ENCODE data around the gene HNF4A. TPM values are rescaled to one million over a fixed set of nuclear protein-coding genes. Genes with fewer than 3 reads are reported as not detected.

HNF4A gene
- polyA plus RNA-seq, 1 of the 3 experiments (the other 2 are of a cell fraction) = not detected

GRCh38 chr20:44436393-44436792, 80.9 kb downstream of the HNF4A start:
- WGBS (ENCODE audit: low lambda C conversion rate) = 66% methylated on average over 12 of the region's 12 CpGs
- peaks cover 0 to 2% of the 10 kb centered on the region in 2 experiments; a peak in 1 of 4 replicates for H3K4me1 ChIP-seq (ENCODE audit: control insufficient read depth in 1 of 2, insufficient read depth in 2 of 2, low read depth in 1 of 2, low read length in 1 of 2)
- H3K27me3 ChIP-seq (ENCODE audit: insufficient read depth) = no peaks in the 10 kb centered on the region; the same call in 1 of the 2 replicates
- ChIA-PET CTCF (interaction anchor here (1.0 to 1.7 kb wide), 2 partner anchors 17 to 52 kb away, joined by 3 to 5 read pairs; no protein-coding TSS in a partner anchor), POLR2A (no interaction called here)
- H3K9me2 ChIP-seq = no peaks in the 10 kb centered on the region
- H3F3A ChIP-seq (replicated peaks; ENCODE audit: insufficient read depth) = no peaks in the 10 kb centered on the region
- H3K27ac ChIP-seq (ENCODE audit: low read depth in 2 of 2, low read length in 1 of 2) = no peak overlapping the region
- no peak overlapping the region for H3K9ac ChIP-seq
- TF ChIP-seq EP300 (IDR thresholded peaks at IDR 0.05; ENCODE audit: borderline replicate concordance in 1 of 2, low read depth in 1 of 2, low read length in 1 of 2) (no peak), TEAD4 (IDR thresholded peaks at IDR 0.05; ENCODE audit: borderline replicate concordance, insufficient read depth) (no peak), MXI1 (IDR thresholded peaks at IDR 0.05; ENCODE audit: low read depth, low read length) (no peak), JUND (IDR thresholded peaks at IDR 0.05) (no peak)
- H3K4me3 ChIP-seq (ENCODE audit: low read depth in 2 of 2, low read length in 1 of 2) = no peak overlapping the region
- no peaks in the 10 kb centered on the region for H3K79me2 ChIP-seq (ENCODE audit: insufficient read depth)
- no peaks in the 10 kb centered on the region for H3K36me3 ChIP-seq (replicated peaks in 1 of 2; ENCODE audit: control insufficient read depth in 1 of 2, insufficient read depth in 2 of 2, low read length in 1 of 2)
- no peaks in the 10 kb centered on the region for H3K9me3 ChIP-seq
- no peaks in the 10 kb centered on the region for H4K20me1 ChIP-seq (ENCODE audit: insufficient read depth)
- no peak overlapping the region for H3K4me2 ChIP-seq
- no peak for DNase-seq
- no peak overlapping the region for H2AFZ ChIP-seq (ENCODE audit: low read depth)

GRCh38 chr20:44437497-44437896, 82.0 kb downstream of the HNF4A start:
- no peaks in the 10 kb centered on the region for H3K79me2 ChIP-seq (ENCODE audit: insufficient read depth)
- no peak overlapping the region for H3K9ac ChIP-seq
- CTCF ChIA-PET = no interaction called here
- WGBS (ENCODE audit: low lambda C conversion rate) = 92% methylated on average over 5 of the region's 5 CpGs
- H3K27me3 ChIP-seq (ENCODE audit: insufficient read depth) = no peaks in the 10 kb centered on the region; the same call in 1 of the 2 replicates
- H3K9me3 ChIP-seq = no peaks in the 10 kb centered on the region
- H3K4me1 ChIP-seq (ENCODE audit: control insufficient read depth in 1 of 2, insufficient read depth in 2 of 2, low read depth in 1 of 2, low read length in 1 of 2) = no peaks in the 10 kb centered on the region
- no peak overlapping the region for H3K4me2 ChIP-seq
- no peaks in the 10 kb centered on the region for H3K9me2 ChIP-seq
- H3K4me3 ChIP-seq (ENCODE audit: low read depth in 2 of 2, low read length in 1 of 2) = no peak overlapping the region
- H4K20me1 ChIP-seq (ENCODE audit: insufficient read depth) = no peaks in the 10 kb centered on the region
- H3K36me3 ChIP-seq (replicated peaks in 1 of 2; ENCODE audit: control insufficient read depth in 1 of 2, insufficient read depth in 2 of 2, low read length in 1 of 2) = no peaks in the 10 kb centered on the region
- H3K27ac ChIP-seq (ENCODE audit: low read depth in 2 of 2, low read length in 1 of 2) = no peak overlapping the region
- TF ChIP-seq PBX3 (IDR thresholded peaks at IDR 0.05) (no peak), FOXJ3 (CRISPR knock-in tag; IDR thresholded peaks at IDR 0.05) (no peak), SIN3A (IDR thresholded peaks at IDR 0.05; ENCODE audit: borderline replicate concordance, low read depth, low read length) (no peak), EP300 (IDR thresholded peaks at IDR 0.05; ENCODE audit: borderline replicate concordance in 1 of 2, low read depth in 1 of 2, low read length in 1 of 2) (no peak), USF1 (IDR thresholded peaks at IDR 0.05; ENCODE audit: borderline replicate concordance, low read depth) (no peak), RXRA (IDR thresholded peaks at IDR 0.05; ENCODE audit: borderline replicate concordance, low read depth) (no peak), JUND (IDR thresholded peaks at IDR 0.05) (no peak), TCF12 (IDR thresholded peaks at IDR 0.05) (no peak), SMC3 (IDR thresholded peaks at IDR 0.05; ENCODE audit: low read depth, low read length) (no peak), REST (IDR thresholded peaks at IDR 0.05; ENCODE audit: low read depth, low read length) (no peak), TAF1 (IDR thresholded peaks at IDR 0.05; ENCODE audit: borderline replicate concordance, low read depth, low read length) (no peak), MXI1 (IDR thresholded peaks at IDR 0.05; ENCODE audit: low read depth, low read length) (no peak), USF2 (IDR thresholded peaks at IDR 0.05; ENCODE audit: borderline replicate concordance, low read depth, low read length) (no peak), POLR2AphosphoS5 (IDR thresholded peaks at IDR 0.05; ENCODE audit: low read depth, low read length) (no peak), GABPA (IDR thresholded peaks at IDR 0.05; ENCODE audit: low read depth) (no peak), MAX (IDR thresholded peaks at IDR 0.05; ENCODE audit: low read depth) (no peak), FOSL2 (IDR thresholded peaks at IDR 0.05; ENCODE audit: borderline replicate concordance, low read depth) (no peak), NRF1 (IDR thresholded peaks at IDR 0.05; ENCODE audit: low read depth, low read length) (no peak), MEF2A (IDR thresholded peaks at IDR 0.05; ENCODE audit: borderline replicate concordance, low read depth) (no peak), IRF3 (IDR thresholded peaks at IDR 0.05; ENCODE audit: low read depth, low read length) (no peak)
- H3F3A ChIP-seq (replicated peaks; ENCODE audit: insufficient read depth) = no peaks in the 10 kb centered on the region
- POLR2A ChIA-PET = no interaction called here
- DNase-seq = no peak
- H2AFZ ChIP-seq (ENCODE audit: low read depth) = no peak overlapping the region
